MM.1S (cell line): ENCODE results near the gene ASNSD1.

Experiments used
- DNase-seq: peaks from one replicate; pipeline ENCODE4 v3.0.0-alpha.2; 2015
- H2AFZ ChIP-seq: fragments of 300-600 bp; sonication (generic); 2 replicates; pipeline ENCODE4 v1.6.0; 2016; ENCODE audit warnings: antibody characterized with exemption, low read length
- H3F3A ChIP-seq: fragments of 300-600 bp; sonication (generic); 2 replicates; pipeline ENCODE4 v1.6.1; 2016; ENCODE audit warnings: mild to moderate bottlenecking, antibody characterized with exemption, low read length, moderate library complexity, mixed read lengths; ENCODE audit not compliant: insufficient read depth
- H3K27ac ChIP-seq: fragments of 300-600 bp; sonication (generic); 2 replicates; pipeline ENCODE4 v1.5.1; 2016; ENCODE audit warnings: mild to moderate bottlenecking, low read length
- H3K27me3 ChIP-seq: fragments of 300-600 bp; sonication (generic); replicated peaks from 2 replicates; pipeline ENCODE4 v1.6.0; 2016; ENCODE audit warnings: low read length; ENCODE audit not compliant: insufficient read depth
- H3K36me3 ChIP-seq: fragments of 300-600 bp; sonication (generic); replicated peaks from 2 replicates; pipeline ENCODE4 v1.6.1; 2016; ENCODE audit warnings: mild to moderate bottlenecking, low read length, mixed read lengths; ENCODE audit not compliant: insufficient read depth
- H3K4me1 ChIP-seq: fragments of 300-600 bp; sonication (generic); 2 replicates; pipeline ENCODE4 v1.6.1; 2016; ENCODE audit warnings: low read length, mixed read lengths
- H3K4me2 ChIP-seq: fragments of 300-600 bp; sonication (generic); 2 replicates; pipeline ENCODE4 v1.6.0; 2016; ENCODE audit warnings: low read depth, low read length
- H3K4me3 ChIP-seq: fragments of 300-600 bp; sonication (generic); 2 replicates; pipeline ENCODE4 v1.5.1; 2016; ENCODE audit warnings: low read length, mixed read lengths
- H3K79me2 ChIP-seq: fragments of 300-600 bp; sonication (generic); 2 replicates; pipeline ENCODE4 v1.6.1; 2016; ENCODE audit warnings: mixed run types, low read length, mixed read lengths
- H3K9ac ChIP-seq: fragments of 300-600 bp; sonication (generic); 2 replicates; pipeline ENCODE4 v1.6.1; 2016; ENCODE audit warnings: low read length, mixed read lengths
- H3K9me2 ChIP-seq: fragments of 300-600 bp; sonication (generic); replicated peaks from 2 replicates; pipeline ENCODE4 v1.6.1; 2016; ENCODE audit warnings: mild to moderate bottlenecking, low read length, mixed read lengths; ENCODE audit not compliant: insufficient read depth
- H3K9me3 ChIP-seq: fragments of 300-600 bp; sonication (generic); replicated peaks from 2 replicates; pipeline ENCODE4 v1.6.1; 2016; ENCODE audit warnings: mild to moderate bottlenecking, low read length, mixed read lengths; ENCODE audit not compliant: insufficient read depth
- H4K20me1 ChIP-seq: fragments of 300-600 bp; sonication (generic); 2 replicates; pipeline ENCODE4 v1.6.1; 2016; ENCODE audit warnings: mild to moderate bottlenecking, low read length, moderate library complexity, mixed read lengths; ENCODE audit not compliant: insufficient read depth
- CTCF ChIP-seq: fragments of 300-600 bp; sonication (generic); IDR thresholded peaks from 2 replicates; pipeline ENCODE4 v1.5.1; 2016; ENCODE audit warnings: antibody characterized with exemption, low read length, mixed read lengths
- EZH2 ChIP-seq: fragments of 300-600 bp; sonication (generic); optimal IDR thresholded peaks from 2 replicates; pipeline ENCODE3; 2017; ENCODE audit warnings: low read depth, mild to moderate bottlenecking, antibody characterized with exemption, low read length, mixed read lengths
- EZH2phosphoT487 ChIP-seq: fragments of 300-600 bp; sonication (generic); IDR thresholded peaks from 2 replicates; pipeline ENCODE4 v1.6.1; 2018; ENCODE audit warnings: antibody characterized with exemption, low read length

The ASNSD1 gene

DNA sequence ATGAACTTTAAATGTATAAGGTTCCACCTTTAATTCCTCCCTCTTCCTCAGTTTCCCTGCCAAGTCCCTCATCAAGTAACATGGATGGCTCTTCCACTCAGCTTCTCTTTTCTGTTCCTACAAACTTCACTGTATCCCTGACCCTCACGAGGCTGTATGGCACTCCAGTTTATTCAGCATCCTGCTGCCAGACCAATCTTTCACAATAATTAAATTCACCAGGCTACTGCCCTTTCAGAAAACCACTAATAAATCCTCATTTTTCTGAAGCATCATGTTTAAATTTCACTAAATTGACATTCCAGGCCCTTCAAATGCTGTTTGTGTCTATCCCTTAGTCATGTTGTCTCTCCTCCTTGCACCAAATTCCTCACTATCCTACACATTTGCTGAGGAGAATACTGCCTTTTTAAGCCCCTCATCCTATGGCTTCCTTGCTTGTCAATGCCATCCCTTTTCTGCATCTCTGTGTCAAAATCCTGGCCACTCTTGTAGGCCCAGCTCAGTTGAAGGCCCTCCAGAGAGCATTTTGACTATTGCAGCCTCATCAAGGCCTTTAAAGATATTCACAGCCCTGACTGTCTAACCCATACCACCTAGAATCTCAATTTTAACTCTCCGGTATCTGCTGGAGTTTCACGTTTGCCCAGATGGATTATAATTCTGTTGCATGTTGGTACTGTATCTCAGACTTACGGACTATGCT is 22.8 kb upstream of the ASNSD1 start:
- Histone ChIP-seq H3K4me1 (no peaks in the 10 kb centered on the region), H3K27me3 (no peaks in the 10 kb centered on the region), H2AFZ (no peak overlapping the region), H4K20me1 (no peaks in the 10 kb centered on the region), H3K9me2 (no peaks in the 10 kb centered on the region), H3K4me3 (no peak overlapping the region), H3K4me2 (no peak overlapping the region), H3K36me3 (no peaks in the 10 kb centered on the region), H3K27ac (no peak overlapping the region), H3K9ac (no peak overlapping the region), H3K79me2 (no peaks in the 10 kb centered on the region), H3F3A (no peaks in the 10 kb centered on the region), H3K9me3 (no peaks in the 10 kb centered on the region)
- TF ChIP-seq EZH2, result no peak
- no peak for TF ChIP-seq CTCF
- no peak for TF ChIP-seq EZH2phosphoT487
- no peak for DNase-seq

- no peak for DNase-seq
- H3K4me3 ChIP-seq, result no peak overlapping the region
- no peaks in the 10 kb centered on the region for H3F3A ChIP-seq
- no peaks in the 10 kb centered on the region for H3K27me3 ChIP-seq
- H2AFZ ChIP-seq, result no peak overlapping the region
- H3K4me2 ChIP-seq, result no peak overlapping the region
- H3K9ac ChIP-seq, result no peak overlapping the region
- TF ChIP-seq EZH2, result no peak
- no peak for TF ChIP-seq EZH2phosphoT487
- no peak for TF ChIP-seq CTCF
- no peaks in the 10 kb centered on the region for H3K4me1 ChIP-seq
- H3K79me2 ChIP-seq, result no peaks in the 10 kb centered on the region
- H3K9me2 ChIP-seq, result no peaks in the 10 kb centered on the region
- no peaks in the 10 kb centered on the region for H3K9me3 ChIP-seq
- no peaks in the 10 kb centered on the region for H3K36me3 ChIP-seq
- H3K27ac ChIP-seq, result no peak overlapping the region
- H4K20me1 ChIP-seq, result no peaks in the 10 kb centered on the region
Observed at GRCh38 chr2:189639007-189639609, 22.2 kb upstream of the ASNSD1 start.

- no peak overlapping the region for H3K4me2 ChIP-seq
- H2AFZ ChIP-seq, result no peak overlapping the region
- TF ChIP-seq CTCF (no peak), EZH2phosphoT487 (no peak), EZH2 (no peak)
Observed at GRCh38 chr2:189641002-189641401, 20.3 kb upstream of the ASNSD1 start.

More at GRCh38 chr2:189641002-189641401, 20.3 kb upstream of the ASNSD1 start:
- Histone ChIP-seq H3K79me2 (no peaks in the 10 kb centered on the region), H3K9ac (no peak overlapping the region), H3K4me3 (no peak overlapping the region), H4K20me1 (no peaks in the 10 kb centered on the region), H3K27ac (no peak overlapping the region), H3K4me1 (no peaks in the 10 kb centered on the region), H3K27me3 (no peaks in the 10 kb centered on the region), H3K9me2 (no peaks in the 10 kb centered on the region), H3K9me3 (no peaks in the 10 kb centered on the region), H3K36me3 (no peaks in the 10 kb centered on the region), H3F3A (no peaks in the 10 kb centered on the region)
- DNase-seq, result no peak
